ENCODE results near the gene ASB9. TPM values are rescaled to one million over a fixed set of nuclear protein-coding genes. Genes with fewer than 3 reads are reported as not detected.

Gene ASB9
- total RNA-seq, 1 experiment from 2014 or later, result 9.4 TPM

Other genes with a start within 250 kb of the ASB9 start
- 0.05 TPM in 1 of 2 replicates, not detected in the other for gene ASB11, start 45.6 kb upstream of the ASB9 start, total RNA-seq (2014; rRNA removed; shearing (Covaris generic))
- gene PIGA, start 65.4 kb upstream of the ASB9 start, total RNA-seq (2014; rRNA removed; shearing (Covaris generic)), result 38.8 and 43.0 TPM in 2 replicates
- gene VEGFD, start 114.3 kb upstream of the ASB9 start, total RNA-seq (2014; rRNA removed; shearing (Covaris generic)), result 0.14 TPM in 1 of 2 replicates, not detected in the other
- 4.6 and 4.9 TPM in 2 replicates for gene PIR, start 223.2 kb upstream of the ASB9 start, total RNA-seq (2014; rRNA removed; shearing (Covaris generic))
- gene BMX, start 230.7 kb upstream of the ASB9 start, total RNA-seq (2014; rRNA removed; shearing (Covaris generic)), result 0.05 and 0.08 TPM in 2 replicates